Muscle of arm (tissue), 12 donors: ENCODE data around the gene CDX2. TPM values are rescaled to one million over a fixed set of nuclear protein-coding genes. Genes with fewer than 3 reads are reported as not detected.
A peak's percentile ranks its signal among the peaks of the same experiment; 100 is the strongest.
"Not testable (repeated sequence)": the region's sequence is repeated elsewhere in the genome, so short reads cannot be mapped to it uniquely, and the experiment has no call there.

Experiments used
- DNase-seq: peaks from one replicate; pipeline ENCODE4 v3.0.0-alpha.2; 2013
- polyA plus RNA-seq, 12 donors: library from polyadenylated mRNA; unstranded; fragments of 120-200 nt; gene quantifications; one replicate each; pipeline ENCODE4 v1.2.1, GENCODE V29; 2013; ENCODE audit not compliant: insufficient read length in 12 of 12

The CDX2 gene
- polyA plus RNA-seq, 12 donors, result 15.9 TPM; not detected in 11

GRCh38 chr13:27965740-27966640 lies 3.1 kb downstream of the CDX2 start:
- no peak for DNase-seq

- no peak for DNase-seq
These were observed 3.8 kb downstream of the CDX2 start for GRCh38 chr13:27965343-27965739.

GRCh38 chr13:27964741-27965323 lies 4.3 kb downstream of the CDX2 start:
- DNase-seq, result no peak

- not testable (repeated sequence) for DNase-seq
These were observed 4.9 kb downstream of the CDX2 start for GRCh38 chr13:27964206-27964605.

- DNase-seq, result no peak
These were observed 5.6 kb downstream of the CDX2 start for GRCh38 chr13:27963491-27963890.

GRCh38 chr13:27962982-27963381 lies 6.1 kb downstream of the CDX2 start:
- DNase-seq, result no peak

GRCh38 chr13:27962128-27962841 lies 6.8 kb downstream of the CDX2 start:
- DNase-seq, result no peak

GRCh38 chr13:27961227-27962085 lies 7.7 kb downstream of the CDX2 start:
- no peak for DNase-seq

GRCh38 chr13:27960362-27961226 lies 8.5 kb downstream of the CDX2 start:
- DNase-seq, result no peak

- no peak for DNase-seq
These were observed 9.1 kb downstream of the CDX2 start for GRCh38 chr13:27959976-27960361.

GRCh38 chr13:27956576-27957300 lies 12.4 kb downstream of the CDX2 start:
- DNase-seq, result no peak

- DNase-seq, result no peak
These were observed 14.0 kb downstream of the CDX2 start for GRCh38 chr13:27955014-27955591.

GRCh38 chr13:27954406-27954851 lies 14.7 kb downstream of the CDX2 start:
- DNase-seq, result no peak

- DNase-seq, result peak; percentile 67
These were observed 15.3 kb downstream of the CDX2 start for GRCh38 chr13:27953676-27954405.

- DNase-seq, result no peak
These were observed 16.0 kb downstream of the CDX2 start for GRCh38 chr13:27952876-27953675.

GRCh38 chr13:27942972-27943371 lies 26.1 kb downstream of the CDX2 start:
- no peak for DNase-seq

GRCh38 chr13:27933580-27934328 lies 35.4 kb downstream of the CDX2 start:
- DNase-seq, result no peak
